HG02973 (cell line): ENCODE data around the gene KCNK6.
"Not testable (repeated sequence)": the region's sequence is repeated elsewhere in the genome, so short reads cannot be mapped to it uniquely, and the experiment has no call there.

Experiments used
- ATAC-seq: cut with Tn5 transposase; IDR thresholded peaks from one replicate; pipeline ENCODE4 v1.9.1; 2021; ENCODE audit warnings: moderate library complexity; ENCODE audit not compliant: unreplicated experiment

KCNK6 gene

DNA sequence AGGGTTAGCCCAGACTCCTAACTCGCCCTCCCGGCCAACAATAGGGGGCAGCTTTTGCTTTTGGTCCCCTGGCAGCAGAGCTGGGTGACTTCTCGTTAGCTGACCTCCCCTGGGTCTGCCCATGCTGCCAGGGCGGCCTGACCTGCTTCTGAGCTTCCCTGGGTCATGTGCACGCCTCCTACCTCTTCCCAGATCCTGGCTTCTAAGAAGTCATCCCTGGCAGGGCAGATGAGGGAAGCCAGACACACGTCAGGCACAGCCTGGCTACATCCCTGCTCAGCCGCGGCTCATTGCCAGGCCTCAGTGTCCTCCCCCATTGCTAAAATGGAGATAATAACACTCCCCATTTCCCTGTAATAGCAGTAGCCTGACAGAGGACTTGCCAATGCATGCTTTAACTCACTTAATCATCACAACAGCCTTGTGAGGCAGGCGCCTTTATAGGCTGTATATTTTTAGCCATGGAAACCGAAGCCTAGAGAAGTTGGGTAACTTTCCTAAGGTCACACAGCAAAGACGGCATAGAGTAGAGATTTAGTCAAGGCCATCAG, 2.1 kb downstream of the KCNK6 start:
- no peak for ATAC-seq

DNA sequence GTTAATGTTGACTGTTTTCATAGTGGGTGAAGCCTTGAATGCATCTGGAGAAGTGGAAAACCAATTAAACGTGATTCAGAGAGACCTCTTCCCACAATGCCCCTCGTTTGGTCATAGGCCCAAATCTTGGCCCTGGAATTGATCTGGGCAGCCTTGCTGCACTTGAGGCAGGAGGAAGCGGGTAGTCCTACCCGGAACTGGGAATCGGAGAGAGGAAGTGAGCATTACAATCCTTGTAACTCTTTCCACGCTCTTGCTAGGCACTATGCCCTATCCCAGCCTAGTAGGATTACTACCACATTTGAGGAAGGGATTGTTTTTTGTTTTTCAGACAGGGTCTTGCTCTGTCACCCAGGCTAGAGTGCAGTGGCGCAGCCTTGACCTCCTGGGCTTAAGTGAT, 3.6 kb downstream of the KCNK6 start:
- no peak for ATAC-seq

DNA sequence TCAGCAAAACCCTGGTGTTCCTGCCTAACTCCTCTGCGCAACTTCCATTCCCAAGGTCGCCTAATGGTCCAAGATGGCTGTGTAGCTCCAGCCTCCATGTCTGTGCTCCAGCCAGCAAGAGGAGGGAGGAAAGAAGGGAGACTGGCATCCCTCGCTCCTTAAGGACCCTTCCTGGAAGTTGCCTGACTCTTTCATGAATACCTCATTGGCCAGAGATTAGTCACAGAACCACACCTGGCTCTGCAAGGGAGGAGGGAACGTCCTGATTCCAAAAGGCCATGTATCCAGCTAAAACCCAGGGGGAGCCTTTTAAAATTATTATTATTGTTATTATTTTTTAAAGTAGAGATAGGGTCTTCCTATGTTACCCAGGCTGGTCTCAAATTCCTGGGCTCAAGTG, 4.8 kb downstream of the KCNK6 start:
- no peak for ATAC-seq

DNA sequence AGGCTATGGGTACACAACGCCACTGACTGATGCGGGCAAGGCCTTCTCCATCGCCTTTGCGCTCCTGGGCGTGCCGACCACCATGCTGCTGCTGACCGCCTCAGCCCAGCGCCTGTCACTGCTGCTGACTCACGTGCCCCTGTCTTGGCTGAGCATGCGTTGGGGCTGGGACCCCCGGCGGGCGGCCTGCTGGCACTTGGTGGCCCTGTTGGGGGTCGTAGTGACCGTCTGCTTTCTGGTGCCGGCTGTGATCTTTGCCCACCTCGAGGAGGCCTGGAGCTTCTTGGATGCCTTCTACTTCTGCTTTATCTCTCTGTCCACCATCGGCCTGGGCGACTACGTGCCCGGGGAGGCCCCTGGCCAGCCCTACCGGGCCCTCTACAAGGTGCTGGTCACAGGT, 6.9 kb downstream of the KCNK6 start:
- no peak for ATAC-seq

DNA sequence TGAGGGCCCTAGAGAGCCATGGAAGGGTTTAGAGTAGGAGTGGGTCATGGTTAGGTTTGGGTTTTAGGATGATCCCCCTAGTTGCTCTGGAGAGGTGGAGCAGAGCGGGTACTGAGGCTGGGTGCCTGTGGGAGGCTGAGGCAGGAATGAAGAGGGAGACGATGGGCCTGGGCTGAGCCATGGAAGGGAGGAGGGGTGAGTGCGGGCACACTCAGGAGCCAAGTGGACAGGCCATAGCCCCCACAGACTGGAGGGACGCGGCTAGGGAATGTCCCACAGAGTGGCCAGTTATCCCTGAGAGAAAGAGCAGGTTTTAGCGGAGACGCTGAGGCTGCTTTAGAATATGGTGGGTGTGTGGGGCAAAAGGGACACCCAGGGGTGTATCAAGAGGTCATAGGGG, 10.0 kb downstream of the KCNK6 start:
- ATAC-seq, result no peak

DNA sequence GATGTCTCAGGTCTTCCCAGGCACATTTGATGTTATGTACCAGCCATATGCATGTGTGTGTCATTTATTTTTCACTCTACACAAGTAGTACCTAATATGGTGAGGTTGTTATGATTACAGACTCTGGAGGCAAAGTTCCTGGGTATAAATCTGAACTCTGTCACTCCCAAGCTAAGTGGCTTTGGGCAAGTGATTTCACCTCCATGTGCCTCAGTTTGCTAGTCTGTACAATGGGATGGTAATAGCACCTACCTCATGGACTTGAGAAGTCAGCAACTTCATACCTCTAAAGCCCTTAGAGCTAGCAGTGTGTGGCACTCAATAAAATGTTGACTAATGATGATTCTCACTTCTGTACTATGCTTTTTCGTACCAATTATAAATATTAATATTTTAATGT, 12.1 kb downstream of the KCNK6 start:
- ATAC-seq, result no peak

DNA sequence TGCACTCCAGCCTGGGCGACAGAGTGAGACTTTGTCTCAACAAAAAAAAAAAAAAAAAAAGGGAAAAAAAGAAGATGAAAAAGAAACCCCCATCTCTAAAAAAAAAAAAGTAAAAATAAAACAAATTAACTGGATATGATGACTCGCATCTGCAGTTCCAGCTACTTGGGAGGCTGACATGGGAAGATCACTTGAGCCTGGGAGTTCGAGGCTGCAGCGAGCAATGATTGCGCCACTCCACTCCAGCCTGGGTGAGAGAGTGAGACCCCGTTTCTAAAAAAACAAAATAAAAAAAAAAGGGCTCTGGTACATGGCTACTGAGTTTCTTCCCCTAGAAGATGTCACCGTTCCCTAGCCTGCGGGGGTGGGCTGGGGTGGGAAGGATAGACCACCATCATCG, 13.6 kb downstream of the KCNK6 start:
- ATAC-seq, result no peak

DNA sequence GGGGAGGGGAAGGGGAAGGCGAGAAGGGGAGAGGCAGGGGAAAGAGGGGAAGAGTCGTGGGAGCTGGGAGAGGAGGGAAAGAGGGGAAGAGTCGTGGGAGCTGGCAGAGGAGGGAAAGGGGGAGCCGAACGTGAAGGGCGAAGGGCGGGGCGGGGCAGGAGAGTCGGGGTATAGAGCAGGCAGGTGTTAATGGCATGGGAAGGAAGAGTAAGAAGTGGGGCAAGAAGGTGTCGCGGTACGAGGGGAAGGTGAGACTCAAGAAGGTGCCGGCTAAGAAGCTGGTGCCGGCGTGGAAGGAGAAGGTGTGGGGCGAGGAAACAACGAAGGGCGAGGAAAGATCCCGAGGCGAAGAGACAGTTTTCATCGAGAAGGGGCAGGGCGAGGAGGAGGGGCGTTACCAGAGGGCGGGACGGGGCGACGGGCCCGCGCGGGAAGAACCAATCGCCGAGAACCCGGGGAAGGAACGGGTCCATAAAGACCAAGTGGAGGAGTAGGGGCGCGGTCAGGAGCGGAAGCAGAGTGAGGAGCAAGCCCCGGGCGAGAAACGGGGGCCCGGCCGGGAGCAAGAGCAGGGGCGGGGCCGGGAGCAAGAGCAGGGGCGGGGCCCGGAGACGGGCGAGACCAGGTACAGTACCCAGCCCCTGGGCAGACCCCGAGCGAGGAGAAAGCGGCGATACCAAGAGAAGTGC, 16.4 kb downstream of the KCNK6 start:
- peak; percentile 58 for ATAC-seq

DNA sequence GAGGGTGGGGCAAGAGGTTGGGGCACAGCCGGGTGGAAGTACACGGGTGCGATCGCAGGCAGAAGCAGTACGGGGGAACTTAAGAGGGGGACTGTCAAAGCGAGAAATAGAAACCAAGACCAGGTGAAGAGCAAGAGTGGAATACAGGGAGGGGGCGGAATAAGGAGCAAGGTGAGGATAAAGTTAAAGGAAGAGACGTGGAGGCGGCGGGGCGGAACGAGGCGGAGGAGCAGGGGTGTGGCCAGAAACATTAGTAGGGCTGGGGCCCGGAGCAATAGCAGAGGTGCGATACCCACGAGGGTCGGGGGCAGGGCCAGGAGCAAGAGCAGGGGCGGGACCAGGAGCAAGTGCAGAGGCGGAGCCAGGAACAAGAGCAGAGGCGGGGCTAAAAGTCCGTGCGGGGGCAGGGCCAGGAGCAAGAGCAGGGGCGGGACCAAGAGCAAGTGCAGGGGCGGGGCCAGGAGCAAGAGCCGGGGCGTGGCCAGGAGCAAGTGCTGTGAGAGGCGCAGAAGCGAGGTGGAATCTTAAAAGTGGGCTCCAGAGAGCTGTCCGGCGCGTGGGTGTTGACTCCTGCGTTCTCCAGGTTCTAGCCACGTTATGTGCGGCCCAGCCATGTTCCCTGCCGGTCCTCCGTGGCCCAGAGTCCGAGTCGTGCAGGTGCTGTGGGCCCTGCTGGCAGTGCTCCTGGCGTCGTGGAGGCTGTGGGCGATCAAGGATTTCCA, 17.2 kb downstream of the KCNK6 start:
- peak; percentile 40 for ATAC-seq

DNA sequence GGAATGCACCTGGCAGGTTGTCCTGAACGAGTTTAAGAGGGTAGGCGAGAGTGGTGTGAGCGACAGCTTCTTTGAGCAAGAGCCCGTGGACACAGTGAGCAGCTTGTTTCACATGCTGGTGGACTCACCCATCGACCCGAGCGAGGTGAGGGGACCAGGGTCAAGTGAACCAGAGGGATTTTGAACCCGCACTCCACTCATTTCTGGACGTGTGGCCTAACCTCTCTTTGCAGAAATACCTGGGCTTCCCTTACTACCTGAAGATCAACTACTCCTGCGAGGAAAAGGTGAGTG, 17.7 kb downstream of the KCNK6 start:
- no peak for ATAC-seq

DNA sequence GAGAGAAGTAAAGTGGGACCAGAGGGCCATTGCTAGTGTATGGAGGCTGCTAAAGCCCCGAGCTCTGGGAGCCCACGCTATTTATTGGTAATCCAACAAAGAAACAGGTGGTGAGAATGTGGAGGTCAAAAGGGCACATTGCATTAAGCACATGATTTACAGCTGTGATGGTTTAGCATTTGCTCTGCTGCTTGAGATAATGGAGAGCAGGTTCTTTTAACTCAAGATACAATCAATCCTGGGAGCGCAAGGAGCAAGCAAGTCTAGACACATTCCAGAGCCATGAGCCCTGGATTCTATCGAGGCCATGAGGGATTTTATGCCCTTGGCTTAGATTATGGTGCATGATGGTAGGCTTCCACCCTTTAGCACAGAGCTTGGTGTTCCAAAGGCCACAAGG, 19.4 kb downstream of the KCNK6 start:
- ATAC-seq, result not testable (repeated sequence)

DNA sequence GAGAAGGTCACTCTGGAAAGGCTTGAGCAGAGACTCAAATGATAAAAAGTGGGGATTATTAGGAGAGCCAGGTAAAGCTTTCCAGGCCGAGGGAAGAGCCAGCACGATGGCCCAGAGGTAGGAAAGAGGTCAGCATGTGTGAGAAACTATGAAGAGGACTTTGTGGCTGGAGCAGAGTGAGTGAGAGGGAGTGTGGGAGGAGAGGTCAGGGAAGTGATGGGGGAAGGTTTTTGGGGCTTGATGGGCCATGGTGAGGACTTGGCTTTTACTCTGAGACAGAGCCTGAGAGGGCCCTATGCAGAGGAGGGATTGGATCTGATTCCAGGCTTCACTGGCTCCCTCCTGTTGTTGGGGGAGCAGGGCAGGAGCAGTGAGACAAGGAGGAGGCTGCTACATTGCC, 21.3 kb downstream of the KCNK6 start:
- ATAC-seq, result no peak

DNA sequence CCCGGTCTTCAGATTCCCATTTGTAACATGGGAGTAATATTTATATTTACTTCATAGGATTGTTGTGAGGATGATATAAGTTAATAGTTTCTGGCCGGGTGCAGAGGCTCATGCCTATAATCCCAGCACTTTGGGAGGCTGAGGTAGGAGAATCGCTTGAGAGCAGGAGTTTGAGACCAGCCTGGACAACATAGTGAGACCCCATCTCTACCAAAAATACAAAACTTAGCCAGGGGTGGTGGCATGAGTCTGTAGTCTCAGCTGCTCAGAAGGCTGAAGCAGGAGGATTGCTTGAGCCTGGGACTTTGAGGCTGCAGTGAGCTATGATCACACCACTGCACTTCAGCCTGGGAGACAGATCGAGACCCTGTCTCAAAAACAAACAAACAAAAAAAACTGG, 27.2 kb downstream of the KCNK6 start:
- ATAC-seq, result no peak

DNA sequence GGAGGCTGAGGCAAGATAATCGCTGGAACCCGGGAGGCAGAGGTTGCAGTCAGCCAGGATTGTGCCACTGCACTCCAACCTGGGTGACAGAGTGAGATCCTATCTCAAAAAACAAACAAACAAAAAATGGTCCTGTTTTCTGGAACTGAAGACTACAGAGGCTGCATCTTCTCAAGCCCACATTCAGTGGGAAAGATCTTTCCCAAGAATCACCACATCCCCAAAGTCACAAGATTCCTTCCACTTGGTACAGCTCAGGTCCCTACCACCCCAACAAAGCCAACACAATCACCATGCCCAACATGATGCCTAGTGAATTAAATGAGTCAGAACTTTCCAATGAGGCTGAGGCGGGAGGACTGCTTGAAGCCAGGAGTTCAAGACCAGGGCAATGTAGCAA, 31.2 kb downstream of the KCNK6 start:
- ATAC-seq, result no peak

DNA sequence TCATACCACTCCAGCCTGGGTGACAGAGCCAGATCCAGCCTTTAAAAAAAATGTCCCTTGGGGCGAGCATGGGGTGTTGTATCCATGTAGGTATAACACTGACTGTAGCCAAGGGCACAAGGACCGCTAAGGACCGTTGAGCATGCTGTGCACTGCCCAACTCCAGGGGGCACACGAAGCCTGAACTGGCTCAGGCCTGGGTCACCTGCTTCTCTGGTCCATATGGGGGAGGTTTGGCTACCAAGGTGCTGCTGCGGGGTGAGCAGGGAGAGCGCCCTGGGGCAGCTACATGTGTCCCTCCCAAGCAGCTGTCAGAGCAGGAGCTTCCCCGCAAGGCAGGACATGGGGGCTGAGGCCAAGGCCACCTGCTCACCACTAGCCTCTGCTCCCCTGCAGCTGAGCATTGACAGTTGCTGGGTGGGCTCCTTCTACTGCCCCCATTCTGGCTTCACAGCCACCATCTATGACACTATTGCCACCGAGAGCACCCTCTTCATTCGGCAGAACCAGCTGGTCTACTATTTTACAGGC, 32.3 kb downstream of the KCNK6 start:
- ATAC-seq, result no peak

DNA sequence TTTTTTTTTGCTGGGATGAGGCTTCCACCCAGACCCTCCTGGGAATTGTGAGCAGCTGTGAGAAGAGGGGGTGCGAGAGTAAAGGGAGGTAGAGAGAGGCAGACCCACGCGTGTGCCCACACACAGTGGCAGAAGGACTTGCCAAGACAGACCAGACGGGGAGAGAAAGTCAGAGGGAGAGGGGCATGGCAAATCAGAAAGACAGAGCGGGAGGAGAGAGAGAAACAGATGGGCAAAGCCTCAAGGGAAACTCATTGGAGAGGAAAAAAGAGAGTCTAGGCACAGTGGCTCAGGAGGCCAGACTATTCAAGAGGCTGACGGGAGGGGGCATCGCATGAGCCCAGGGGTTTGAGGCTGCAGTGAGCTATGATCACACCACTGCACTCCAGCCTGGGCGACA, 33.0 kb downstream of the KCNK6 start:
- ATAC-seq, result no peak

DNA sequence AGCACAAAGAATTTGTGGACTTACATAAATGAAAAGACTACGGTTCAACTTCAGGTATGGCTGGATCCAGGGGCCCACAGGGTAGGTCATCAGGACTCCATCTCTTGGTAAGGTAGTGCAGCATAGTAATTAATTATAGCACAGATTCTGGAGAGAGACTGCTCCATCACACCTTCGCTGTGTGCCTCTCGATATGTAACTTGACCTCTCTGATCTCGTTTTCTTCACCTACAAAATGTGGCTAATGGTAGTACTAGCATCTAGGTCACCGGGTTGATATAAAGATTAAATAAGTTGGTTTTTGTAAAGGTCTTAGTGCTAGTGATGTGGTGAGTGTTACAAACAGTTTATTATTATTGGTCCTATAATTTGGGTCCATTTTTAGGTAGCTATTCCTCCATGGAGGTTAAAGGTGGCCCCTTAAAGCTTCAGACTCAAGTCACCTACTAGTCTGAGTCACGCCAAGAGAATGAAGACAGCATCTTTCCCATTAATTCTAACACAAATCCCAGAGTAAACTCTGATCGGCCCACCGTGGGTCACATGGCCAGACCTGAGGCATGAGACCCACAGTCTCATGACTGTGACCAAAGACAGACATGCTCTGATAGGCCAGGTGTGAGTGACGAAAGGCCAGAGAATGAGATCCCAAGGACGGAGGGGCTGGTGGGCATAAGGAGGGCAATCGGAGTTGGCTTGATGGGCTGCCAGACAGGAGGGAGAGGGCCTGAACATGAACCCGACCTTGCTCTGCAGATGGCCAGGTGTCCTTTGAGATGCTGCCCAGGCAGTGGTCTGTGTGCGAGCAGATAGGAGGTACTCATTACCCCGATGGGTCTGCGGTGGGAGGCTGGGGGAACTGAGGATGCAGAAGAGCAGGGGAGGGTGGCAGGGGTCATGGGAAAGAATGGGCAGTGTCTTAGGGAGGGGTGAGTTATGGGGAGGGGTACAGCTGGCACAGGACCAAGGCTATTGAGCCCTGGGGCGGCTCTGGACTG, 36.4 kb downstream of the KCNK6 start:
- no peak for ATAC-seq

DNA sequence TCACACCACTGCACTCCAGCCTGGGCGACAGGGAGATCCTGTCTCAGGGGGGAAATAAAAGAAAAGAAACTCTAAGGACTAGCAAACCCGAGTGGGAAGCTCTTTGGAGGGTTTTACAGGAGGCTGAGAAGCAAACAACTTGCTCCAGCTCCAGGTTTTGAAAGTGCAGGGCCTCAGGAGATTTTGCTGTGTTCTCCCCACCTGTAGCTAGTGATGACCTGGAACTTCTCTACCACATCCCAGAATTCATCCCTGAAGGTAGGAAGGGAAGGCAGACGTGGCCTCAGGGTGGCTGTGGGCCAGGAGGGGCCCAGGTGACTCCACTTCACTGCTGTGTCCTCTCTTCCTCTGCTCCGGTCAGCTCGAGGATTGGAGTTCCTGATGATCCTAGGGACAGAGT, 38.4 kb downstream of the KCNK6 start:
- no peak for ATAC-seq

DNA sequence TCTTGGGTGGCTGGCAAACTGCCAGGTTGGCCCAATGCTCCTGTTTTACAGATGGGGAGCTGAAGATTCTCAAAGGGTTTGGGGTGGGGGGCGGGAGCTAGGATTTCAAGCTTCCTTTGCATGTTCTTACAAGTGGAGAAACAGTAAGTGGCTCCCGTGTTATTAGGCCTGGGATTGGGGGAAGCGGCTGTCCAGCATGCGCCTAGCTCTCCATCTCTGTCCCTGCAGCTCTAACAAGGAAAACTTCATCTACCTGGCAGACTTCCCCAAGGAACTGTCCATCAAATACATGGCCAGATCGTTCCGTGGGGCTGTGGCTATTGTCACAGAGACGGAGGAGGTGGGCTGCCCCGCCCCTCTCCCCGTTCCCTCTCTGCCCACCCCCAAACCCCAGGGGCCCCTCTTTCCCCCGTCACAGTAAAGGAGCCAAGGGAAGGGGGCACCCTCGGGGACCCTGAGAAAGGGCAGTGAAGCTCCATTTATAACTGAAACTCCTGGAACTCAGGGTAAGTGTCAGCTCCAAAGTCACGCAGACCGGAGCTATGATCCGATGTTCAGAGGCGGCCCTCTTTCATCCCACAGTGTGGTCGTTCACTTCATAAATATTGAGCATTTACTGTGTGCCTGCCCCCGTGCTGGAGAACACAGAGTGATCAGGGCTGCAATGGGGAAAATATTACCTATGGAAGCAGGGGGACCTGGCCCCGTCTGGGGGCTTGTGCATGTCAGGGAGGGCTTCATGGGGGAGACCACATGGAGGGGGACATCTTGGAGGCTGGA, 39.8 kb downstream of the KCNK6 start:
- ATAC-seq, result no peak

DNA sequence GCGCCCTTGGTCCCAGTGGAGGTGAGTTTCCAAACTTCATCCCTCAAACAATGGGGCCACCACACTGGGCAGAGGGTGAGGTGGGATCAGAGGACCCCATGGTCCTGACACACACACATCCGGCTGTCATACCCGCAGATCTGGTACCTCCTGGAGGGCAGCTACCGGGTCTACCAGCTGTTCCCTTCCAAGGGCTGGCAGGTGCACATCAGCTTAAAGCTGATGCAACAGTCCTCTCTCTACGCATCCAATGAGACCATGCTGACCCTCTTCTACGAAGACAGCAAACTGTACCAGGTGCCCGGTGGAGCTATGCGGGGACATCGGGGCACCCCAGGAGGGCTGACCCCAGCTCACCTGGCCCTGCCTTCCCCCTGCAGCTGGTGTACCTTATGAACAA, 40.7 kb downstream of the KCNK6 start:
- ATAC-seq, result no peak
